Right lobe of liver (tissue), 4 donors: Measurements from ENCODE around the gene SPATA6.

Experiments
- POLR2A ChIP-seq: fragments of 450-650 bp; IDR thresholded peaks from one replicate; pipeline ENCODE4 v1.6.1; 2017; ENCODE audit warnings: antibody characterized with exemption, mild to moderate bottlenecking
- TF ChIP-seq, protein P1 (sequence below), 4 donors: fragments of 200-600 bp in 3 of 4; fragments of 450-650 bp in 1 of 4; IDR thresholded peaks; one replicate each; pipeline versions ENCODE4 v1.5.1 to v1.8.0; 2016 to 2022; ENCODE audit warnings: antibody characterized with exemption in 4 of 4, mild to moderate bottlenecking in 2 of 4
- donor health status: DM: no; HTN: no; CAD: no.
- donor health status: DM: no; HTN: no; CAD: no.
- donor health status: DM: no; HTN: yes; CAD: no.

DNA sequence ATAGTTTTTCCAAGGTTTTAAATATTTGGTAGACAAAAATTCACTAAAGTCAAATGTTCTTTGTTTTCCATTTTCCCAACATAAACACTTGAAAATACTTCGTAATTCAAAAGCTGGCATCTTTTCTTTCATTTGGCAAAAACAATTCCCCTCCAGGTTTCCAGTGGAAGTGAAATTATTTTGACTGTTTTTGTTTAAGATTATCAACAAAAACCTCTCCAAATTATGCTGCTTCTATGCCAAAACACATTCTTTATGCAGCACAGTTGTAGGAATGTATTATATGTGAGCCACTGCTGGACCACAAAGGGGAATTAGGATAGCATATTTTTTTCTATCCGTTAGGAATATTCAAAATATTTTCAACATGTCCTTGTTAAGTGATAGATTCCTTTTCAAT lies 205.4 kb downstream of the SPATA6 start:
- TF ChIP-seq POLR2A, result no peak
- TF ChIP-seq, protein P1, sequence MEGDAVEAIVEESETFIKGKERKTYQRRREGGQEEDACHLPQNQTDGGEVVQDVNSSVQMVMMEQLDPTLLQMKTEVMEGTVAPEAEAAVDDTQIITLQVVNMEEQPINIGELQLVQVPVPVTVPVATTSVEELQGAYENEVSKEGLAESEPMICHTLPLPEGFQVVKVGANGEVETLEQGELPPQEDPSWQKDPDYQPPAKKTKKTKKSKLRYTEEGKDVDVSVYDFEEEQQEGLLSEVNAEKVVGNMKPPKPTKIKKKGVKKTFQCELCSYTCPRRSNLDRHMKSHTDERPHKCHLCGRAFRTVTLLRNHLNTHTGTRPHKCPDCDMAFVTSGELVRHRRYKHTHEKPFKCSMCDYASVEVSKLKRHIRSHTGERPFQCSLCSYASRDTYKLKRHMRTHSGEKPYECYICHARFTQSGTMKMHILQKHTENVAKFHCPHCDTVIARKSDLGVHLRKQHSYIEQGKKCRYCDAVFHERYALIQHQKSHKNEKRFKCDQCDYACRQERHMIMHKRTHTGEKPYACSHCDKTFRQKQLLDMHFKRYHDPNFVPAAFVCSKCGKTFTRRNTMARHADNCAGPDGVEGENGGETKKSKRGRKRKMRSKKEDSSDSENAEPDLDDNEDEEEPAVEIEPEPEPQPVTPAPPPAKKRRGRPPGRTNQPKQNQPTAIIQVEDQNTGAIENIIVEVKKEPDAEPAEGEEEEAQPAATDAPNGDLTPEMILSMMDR (IDR thresholded peaks at IDR 0.05), result no peak
